ENCODE measurements around the gene ADORA1. TPM values are rescaled to one million over a fixed set of nuclear protein-coding genes. Genes with fewer than 3 reads are reported as not detected.

The ADORA1 gene
- total RNA-seq, 1 donor from 2014 or later = not detected

DNA sequence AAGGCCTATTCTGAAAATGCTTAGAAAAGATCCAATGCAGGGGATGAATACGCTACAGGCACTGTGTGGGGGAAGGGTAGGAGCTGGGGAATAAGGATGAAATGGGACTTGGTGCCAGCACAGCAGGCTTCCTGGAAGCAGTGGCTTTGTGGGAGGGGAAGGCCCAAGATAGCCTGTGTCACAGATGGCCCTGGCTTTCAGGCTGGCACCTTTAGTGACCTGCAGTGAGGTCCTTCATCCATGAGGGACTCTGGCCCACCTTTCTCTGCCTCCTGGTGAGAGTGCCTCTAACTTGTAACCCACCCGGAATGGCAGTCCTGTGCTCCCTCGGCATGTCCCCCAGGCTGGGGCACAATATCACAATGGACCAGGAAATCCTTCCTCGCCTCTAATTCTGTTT lies 58.1 kb downstream of the ADORA1 start:
- intact Hi-C loops (cut with micrococcal nuclease) = no loop called here

DNA sequence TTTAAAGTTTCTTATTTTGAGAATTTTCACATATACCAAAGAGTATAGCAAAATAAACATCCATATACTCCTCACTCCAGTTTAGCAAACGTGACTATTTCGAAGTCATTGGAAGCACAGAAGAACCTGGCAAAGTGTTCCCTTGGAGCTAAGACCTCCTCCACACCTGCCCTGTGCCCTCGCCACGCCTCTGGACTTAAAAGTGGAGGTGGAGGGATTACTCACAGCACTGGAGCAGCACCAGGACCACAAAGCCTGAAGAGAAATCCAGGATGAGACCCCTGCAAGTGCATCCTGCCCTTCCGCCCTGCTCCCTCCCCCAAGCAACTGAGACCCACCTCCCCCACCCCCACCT lies 58.5 kb downstream of the ADORA1 start:
- intact Hi-C loops (cut with micrococcal nuclease) = no loop called here

DNA sequence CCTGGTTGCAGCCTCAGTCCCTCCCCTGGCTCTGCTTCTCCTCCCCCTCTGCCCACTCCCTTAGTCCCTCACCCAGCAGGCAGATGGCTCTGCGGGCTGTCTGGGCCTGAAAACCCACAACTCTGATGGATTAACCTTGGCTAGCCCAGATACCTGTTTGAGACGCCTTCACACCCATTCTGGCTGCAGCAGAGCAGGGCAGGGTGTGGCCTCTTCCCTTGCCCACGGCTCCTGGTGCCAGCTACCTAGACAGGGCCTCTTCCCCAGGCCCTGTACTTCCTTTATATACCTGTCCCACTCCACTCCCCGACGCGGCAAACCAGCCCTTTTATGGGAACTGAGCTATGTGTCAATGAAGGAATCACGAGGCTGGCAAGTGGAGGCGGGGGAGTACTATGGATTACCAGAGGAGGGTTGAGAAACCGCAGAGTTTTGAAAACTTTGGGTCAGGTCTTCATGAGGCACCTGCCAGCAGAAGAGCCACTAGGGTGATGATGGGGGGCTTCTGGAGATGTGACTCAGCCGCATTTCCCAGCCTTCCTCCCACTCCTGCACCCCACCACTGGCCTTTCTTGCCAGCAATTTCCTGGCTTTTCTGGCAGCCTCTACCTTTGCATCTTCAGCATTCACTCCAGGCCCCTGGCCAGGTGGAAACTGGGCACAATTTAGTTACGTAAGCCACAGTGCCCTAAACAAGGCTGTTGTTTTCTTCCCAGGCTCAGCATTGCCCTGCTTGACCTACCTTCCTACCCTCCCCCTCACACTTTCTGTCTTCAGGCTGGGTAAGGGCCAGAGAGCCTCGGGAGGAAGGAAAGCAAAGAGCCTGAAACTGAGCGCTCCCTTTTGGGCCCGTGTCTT lies 59.1 kb downstream of the ADORA1 start, which contains the start of gene CHI3L1:
Gene CHI3L1 (minus strand): TSS at position 259 of the 858 bp plus-strand sequence. CDS start 81 bp downstream, at position 178.
- intact Hi-C loops (cut with micrococcal nuclease) = no loop called here

DNA sequence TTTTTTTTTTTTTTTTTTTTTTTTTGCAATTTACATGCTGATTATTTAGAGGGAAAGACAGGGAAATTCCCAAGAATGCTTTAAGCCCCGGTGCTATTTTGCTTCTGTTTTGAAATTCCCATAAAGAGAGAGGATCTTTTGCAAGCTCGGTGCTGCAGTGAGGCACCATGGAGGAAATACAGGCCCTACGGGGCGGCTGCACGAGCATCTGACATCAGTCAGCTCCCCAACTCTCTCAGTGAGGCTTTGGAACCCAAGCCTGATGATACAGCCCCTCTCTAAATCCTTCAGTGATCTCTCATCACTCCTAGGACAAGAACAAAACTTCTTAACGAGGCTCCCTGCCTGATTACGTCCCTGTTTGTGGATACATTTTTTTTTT lies 59.8 kb downstream of the ADORA1 start:
- intact Hi-C loops (cut with micrococcal nuclease) = no loop called here

DNA sequence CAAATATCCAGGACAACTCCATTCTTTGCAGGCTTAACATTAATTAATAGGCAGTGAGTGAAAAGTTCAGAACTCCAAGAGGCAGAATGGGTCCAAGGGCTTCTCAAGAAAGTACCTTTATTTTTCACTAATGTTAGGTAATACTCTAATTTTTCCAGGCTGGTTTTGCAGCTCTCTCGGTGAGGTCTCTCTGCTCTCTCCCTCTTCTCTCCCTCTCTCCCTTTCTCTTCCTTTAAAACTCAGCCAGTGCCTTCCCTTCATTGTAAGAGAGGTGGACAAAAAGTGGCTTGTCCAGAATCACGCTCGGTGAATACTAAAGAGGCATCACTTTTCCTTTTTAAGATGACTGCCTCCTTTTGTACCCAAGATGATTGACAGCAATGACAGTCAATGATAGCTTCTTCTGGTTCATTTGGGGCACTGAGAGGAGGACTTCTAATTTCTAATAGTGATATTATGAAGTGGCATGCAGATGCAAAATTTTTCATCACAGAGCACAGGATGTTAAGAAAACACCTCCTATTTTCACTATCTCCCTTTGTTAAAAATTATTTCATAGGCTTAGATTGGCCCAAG lies 60.3 kb downstream of the ADORA1 start:
- intact Hi-C loops (cut with micrococcal nuclease) = no loop called here

DNA sequence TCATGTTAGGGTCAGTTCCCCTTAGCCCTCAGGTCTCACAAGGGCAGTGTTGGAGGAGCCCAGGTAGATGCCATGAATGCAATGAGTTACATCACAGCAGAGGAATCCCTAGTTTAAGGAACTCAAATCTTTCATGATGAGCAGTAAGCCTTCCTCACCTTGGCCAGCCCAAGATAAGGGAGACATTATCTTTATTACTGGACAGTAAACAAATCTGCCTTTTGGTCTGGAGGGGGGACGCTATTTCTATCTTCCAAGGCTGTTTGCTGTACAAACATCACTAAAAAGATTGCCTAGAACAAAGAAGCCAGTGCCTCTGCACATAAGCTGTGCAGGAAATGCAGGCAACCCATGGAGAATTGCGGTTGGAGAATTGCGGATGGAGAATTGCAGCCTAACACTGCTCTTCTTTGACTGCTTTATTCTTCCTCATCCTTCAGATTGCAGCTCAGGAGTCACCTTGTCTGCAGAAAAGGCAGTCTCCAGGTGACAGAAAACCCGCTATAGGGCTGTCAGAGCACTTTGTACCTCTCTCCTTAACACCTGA lies 61.2 kb downstream of the ADORA1 start:
- intact Hi-C loops (cut with micrococcal nuclease) = no loop called here

DNA sequence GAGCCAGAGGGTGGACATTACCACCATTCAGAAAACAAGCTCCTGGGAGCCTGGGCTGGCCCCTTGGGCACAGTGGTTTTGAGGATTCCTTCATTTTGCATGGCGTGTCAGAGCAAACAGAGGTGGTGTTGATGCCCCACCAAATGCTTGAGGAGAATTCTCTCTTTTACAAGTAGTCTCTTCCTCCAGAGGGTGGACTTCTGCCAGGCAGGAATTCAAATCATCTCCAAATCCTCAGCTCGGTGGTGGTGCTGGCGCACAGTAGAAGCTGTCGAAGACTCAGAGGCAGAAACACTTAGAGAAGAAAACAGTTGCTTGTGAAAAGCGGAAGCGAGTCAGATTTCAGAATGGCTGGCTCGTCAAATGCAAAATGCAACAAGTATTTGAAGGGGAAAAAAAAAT lies 62.4 kb downstream of the ADORA1 start:
- intact Hi-C loops (cut with micrococcal nuclease) = no loop called here

DNA sequence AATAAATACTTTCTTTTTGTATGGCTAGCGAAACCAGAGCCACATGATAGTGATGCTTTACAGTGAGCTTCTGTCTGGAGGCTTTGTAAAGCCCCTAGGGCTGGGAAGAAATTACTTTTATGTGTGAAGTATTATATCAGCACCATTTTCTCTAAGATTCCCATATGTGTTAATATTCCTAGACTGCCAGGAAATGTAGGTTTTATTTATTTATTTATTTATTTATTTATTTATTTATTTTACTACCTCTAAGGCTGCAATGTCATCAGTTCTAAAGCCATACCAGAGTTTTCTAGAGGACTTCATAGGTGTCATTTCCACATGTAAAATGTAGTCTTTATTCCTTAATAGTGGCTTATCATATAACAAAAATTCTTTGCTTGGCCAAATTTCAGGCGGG lies 63.4 kb downstream of the ADORA1 start:
- intact Hi-C loops (cut with micrococcal nuclease) = no loop called here

DNA sequence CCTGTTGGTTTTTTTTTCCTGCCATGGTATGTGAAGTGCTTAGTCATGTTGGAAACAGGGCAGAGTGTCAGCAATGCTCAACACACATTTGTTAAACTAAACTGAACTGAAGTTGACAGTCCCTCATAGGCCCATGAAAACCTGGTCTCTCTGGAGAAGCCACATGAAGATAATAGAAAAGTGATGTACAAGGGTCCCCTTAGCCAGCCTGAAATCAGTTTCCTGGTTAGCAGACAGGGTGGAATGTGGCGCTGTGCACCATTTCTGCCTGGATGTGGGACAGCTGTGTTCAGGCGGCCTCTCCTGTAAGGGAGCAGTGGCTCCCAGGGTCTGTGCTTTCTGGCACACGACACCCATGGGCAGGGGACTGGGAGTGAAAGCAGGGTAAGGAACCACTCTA lies 68.8 kb downstream of the ADORA1 start:
- intact Hi-C loops (cut with micrococcal nuclease) = loop anchor here (5.0 kb wide), 1 partner anchor 156 kb away; the partner anchor contains the start of gene FMOD

DNA sequence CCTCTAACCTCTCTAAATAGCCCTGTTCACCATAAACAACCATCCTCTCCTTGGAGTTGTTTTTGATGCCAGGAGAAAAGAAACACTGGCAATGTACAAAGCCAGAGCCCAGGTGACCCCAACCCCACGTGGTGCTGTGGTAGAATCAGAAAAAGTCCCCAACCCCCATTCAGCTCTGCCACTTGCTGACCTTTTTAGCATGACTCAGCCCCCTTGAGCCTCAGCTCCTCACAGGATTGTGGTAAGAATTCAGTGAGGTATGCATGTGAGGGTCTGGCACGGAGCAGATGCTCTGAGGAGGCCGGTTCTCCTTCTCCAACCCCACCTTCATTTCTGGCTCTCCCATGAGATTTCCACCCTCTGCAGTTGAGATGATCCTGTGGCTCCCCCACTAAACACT lies 70.1 kb downstream of the ADORA1 start:
- intact Hi-C loops (cut with micrococcal nuclease) = loop anchor here (1.0 to 5.0 kb wide), 2 partner anchors 49 to 155 kb away; partner anchors contain the start of gene FMOD

DNA sequence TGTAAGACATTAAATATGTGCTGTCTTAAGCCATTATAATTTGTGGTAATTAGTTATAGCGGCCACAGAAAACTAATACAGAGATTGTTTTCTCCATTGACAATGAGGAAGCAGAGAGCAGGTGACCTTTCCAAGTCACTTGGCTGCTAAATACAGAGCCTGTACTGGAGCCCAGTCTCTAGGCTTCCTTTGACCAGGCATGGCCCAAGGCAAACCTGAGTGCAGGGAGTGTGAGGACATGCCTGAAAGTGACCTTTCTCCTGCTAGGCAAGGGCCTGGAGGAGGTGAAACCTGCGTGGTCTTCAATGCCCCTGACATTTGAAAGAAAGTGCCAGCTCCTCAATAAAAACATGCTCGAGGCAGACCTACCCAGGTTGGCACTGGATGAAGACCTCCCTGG lies 71.5 kb downstream of the ADORA1 start:
- intact Hi-C loops (cut with micrococcal nuclease) = loop anchor here (5.0 kb wide), 1 partner anchor 153 kb away; the partner anchor contains the start of gene FMOD

DNA sequence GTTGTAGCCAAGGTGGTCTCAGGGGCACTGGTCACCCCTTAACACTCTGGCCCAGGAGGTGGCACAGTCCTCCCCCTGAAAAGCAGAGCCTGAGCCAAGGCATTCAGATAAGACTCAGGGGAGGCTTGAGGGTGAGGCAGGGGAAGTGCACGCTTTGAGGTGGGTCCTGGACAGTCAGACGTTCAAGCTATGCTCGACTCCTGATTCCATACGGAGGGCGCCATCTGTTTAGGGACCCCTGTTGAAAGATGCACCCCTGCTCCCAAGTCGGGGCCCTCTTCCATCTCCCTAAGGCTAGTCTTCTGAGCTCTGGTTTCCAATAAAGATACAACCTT lies 71.9 kb downstream of the ADORA1 start:
- intact Hi-C loops (cut with micrococcal nuclease) = loop anchor here (5.0 kb wide), 1 partner anchor 153 kb away; the partner anchor contains the start of gene FMOD

DNA sequence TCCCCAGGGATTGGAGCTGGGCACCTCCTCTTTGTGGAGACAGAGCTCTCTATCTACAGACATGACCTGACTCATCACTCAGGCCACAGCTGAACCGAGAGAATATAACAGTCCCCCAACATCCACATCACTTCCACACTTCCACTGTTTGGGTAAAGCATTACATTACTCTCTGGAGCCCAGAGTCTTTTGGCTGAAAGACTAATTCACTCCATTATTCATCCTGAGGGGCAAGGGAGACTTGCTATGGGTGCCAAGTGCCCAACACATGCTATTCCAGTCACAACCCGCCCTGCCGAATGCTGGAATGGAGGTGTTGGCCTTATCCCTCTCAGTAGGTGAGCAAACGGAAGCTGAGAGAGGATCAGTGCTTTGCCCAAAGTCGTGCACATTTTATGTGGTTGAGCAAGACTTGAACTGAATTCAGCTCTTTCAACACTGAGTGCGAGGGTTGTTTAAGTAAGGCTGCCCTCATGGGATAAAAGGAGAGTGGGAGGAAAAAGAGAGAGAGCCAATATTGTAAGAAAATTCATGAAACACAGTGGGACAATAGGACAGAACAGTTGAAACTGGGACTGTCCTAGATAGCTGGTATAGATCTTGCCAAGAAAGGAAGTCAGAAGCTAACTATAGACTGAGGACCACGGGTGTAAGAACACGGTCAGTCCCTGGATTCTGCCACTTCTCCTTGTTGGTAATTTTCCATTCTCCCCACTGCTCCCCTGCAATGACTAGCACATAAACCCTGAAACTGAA lies 72.5 kb downstream of the ADORA1 start:
- intact Hi-C loops (cut with micrococcal nuclease) = loop anchor here (5.0 kb wide), 1 partner anchor 152 kb away; the partner anchor contains the start of gene FMOD

DNA sequence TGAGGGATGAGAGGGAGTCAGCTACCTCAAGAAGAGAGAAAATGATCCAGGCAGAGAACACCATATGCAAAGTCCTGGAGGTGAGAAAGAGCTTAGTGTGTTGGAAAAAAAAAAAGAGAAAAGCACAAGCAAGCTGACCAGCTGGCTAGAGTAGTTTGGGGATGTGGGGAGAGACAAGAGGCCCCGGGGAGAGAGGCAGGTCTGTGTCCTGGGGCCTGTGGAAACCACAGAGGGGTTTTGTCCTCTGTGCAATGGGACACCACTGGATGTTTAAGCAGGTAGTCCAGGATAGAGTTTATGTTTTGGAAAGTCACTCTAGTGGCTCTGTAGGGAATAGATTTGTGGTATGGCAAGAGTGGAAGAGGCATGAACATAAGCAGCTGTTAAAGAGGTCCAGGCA lies 73.4 kb downstream of the ADORA1 start:
- intact Hi-C loops (cut with micrococcal nuclease) = no loop called here

DNA sequence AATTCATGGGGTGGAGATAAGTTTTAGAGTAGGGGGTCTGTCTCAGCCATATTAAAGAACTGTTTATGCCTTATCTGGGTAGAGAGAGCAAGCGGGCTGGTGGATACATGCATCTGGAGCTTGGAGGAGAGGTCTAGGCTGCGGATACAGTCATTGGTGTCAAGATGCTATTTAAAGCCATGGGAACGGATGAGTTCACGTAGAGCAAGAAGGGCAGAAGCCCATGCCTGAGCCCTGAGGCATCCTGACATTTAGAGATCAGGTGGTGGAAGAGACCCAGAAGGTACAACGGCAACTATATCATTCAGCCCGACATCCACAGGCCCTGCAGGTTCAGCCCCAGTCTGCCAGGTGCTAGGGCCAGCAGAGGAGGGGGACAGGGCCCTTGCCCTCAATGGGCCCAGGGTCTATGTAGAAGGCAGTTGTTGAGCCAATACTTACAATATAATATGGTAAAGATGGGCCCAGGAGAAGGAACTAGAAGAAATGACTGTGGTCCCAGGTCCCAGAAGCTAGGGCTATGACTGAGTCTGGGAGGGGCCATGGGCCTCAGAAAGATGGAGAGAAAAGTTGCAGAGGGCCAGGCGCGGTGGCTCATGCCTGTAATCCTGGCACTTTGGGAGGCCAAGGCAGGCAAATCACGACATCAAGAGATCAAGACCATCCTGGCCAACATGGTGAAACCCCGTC lies 74.1 kb downstream of the ADORA1 start:
- intact Hi-C loops (cut with micrococcal nuclease) = no loop called here

DNA sequence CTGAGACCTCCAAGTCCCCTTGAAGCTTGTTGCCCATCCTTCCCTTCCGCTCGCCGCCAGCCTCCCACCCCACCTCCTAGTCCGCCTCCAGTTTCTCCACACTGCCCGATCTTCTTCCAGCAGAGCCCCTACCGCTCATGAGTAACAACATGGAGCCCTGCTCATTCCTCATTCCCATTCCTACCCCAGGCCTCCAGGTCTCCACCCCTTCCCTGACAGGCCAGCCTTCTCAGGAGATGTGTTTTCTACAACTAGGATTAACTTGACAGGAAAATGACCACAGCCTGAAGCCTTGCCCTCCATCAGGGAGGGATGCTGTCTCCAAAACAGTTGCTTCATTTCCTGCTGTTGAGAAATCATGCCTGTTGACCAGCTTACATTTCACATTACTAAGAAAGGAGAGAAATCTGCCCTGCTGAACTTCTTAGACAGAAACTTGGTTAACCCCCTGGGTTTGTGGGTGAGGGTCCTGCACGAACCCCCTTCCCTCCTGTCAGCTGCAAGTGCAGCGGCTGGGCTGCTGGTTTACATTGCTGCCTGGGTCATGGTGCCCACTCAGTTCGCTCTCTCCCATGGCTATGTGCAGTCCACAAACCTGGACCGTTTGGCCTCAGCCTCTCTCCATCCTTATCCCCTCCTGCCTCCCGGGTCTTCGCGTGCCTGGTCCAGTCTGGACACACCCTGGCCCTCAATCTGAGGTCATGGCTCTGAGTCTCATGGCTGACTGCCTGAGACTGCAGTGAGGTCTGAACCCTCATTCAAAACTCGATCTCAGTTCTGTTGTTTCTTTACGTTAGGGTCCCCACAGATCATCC lies 75.1 kb downstream of the ADORA1 start:
- intact Hi-C loops (cut with micrococcal nuclease) = no loop called here

DNA sequence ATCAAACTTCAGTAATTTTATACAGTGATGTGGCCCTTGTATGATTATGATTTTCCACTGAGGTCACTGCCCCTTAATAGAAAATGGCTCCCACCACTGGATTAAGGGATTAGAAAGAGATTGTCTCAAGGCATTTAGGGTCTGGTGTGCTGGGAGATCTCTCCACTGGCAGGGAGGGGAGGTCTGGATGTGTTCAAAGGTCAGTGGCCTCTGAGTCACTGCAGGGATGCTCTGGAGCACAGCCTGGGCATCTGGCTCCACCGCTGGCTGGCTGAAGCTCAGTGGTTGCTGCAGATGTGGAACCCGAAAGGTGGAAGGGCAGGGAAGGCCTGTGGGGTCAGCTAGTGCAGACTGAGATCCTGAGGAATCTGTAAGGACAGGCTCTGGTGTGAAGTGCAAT lies 77.2 kb downstream of the ADORA1 start:
- intact Hi-C loops (cut with micrococcal nuclease) = no loop called here

DNA sequence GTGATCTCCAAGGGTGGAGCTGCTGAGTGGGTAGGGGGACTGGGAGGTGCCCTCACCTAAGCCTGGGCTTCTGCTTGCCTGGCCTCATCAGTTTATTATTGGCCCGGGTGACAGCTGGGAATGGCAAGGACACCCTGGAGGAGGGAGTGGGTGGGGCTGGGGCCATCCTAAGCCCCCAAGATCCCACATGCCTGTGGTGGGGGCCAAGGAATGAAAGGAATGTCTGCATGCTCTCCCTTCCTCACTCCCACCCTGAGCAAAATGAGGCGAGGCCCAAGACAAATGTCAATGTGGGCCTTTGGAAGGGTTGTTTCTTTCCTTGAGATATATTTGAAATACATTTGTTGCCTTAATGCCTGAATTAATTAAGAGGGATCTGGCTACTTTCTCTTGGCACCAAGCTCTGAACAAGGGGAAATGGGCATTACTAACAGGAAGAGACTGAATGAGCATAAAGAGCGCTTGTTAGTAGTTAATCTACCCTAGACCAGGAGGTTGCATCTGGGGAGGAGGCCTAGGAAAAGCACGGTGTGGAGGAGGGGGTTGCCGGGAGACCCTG lies 78.7 kb downstream of the ADORA1 start:
- intact Hi-C loops (cut with micrococcal nuclease) = no loop called here

DNA sequence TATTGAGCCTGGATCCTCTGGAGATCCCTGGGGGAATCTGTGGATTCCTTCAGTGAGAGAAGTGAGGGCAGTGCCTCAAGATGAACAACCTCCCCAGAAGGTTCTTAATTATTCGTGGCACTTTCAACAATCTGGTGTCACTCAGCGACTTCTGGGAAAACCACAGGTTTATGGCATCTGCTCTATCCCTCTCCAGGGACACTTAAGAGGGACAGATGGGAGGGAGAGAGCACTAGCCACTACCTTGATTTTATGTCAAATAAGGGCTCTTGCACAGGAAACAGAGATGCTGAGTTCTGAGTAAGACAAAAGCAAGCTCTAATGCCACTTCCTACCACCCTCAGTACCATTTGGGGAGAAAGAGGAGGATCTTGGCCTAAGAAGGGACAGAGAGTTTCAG lies 80.2 kb downstream of the ADORA1 start:
- intact Hi-C loops (cut with micrococcal nuclease) = no loop called here

DNA sequence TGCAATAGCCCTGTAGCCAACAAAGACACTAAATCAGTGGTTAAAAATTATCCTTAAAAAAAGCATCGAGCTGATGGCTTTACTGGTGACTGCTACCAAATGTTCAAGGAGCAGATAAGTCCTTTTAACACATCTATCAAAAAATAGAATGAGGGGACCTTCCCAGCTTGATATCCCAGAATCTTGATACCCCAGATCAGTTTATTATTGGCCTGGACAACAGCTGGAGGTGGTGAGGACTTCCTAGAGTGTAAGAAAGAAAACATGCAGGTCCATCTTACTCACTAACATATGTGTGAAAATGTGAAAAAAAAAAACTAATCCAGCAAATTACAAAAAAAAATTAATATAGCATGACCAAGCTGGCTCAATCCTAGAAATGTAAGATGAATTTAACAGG lies 80.7 kb downstream of the ADORA1 start:
- intact Hi-C loops (cut with micrococcal nuclease) = no loop called here
